Adipocyte (in vitro differentiated cells): ENCODE results near the gene SPAST.

Source experiments
- DNase-seq: peaks from one replicate; pipeline ENCODE4 v3.0.0-alpha.2; 2015; ENCODE audit warnings: low read depth
- H3K27me3 ChIP-seq: replicated peaks from 2 replicates; pipeline ENCODE4 v1.7.0; 2013; ENCODE audit warnings: mild to moderate bottlenecking, low read length, moderate library complexity; ENCODE audit not compliant: control insufficient read depth, insufficient read depth
- H3K36me3 ChIP-seq: 2 replicates; pipeline ENCODE4 v1.7.0; 2013; ENCODE audit warnings: low read length, mild to moderate bottlenecking, moderate library complexity; ENCODE audit not compliant: control insufficient read depth, insufficient read depth, severe bottlenecking
- H3K4me1 ChIP-seq: 2 replicates; pipeline ENCODE4 v1.7.0; 2013; ENCODE audit warnings: mild to moderate bottlenecking, low read length, moderate library complexity; ENCODE audit not compliant: control insufficient read depth, insufficient read depth
- H3K4me3 ChIP-seq: 2 replicates; pipeline ENCODE4 v1.7.0; 2013; ENCODE audit warnings: mild to moderate bottlenecking, low read length, moderate library complexity
- H3K9ac ChIP-seq: 2 replicates; pipeline ENCODE4 v1.7.0; 2013; ENCODE audit warnings: mild to moderate bottlenecking, low read length, moderate library complexity
- H3K9me3 ChIP-seq: 2 replicates; pipeline ENCODE4 v1.7.0; 2013; ENCODE audit warnings: mild to moderate bottlenecking, low read length, moderate library complexity; ENCODE audit not compliant: control insufficient read depth

The SPAST gene

GRCh38 chr2:32061973-32062861, 1.1 kb upstream of the SPAST start:
- H3K9ac ChIP-seq = peak overlapping the region; percentile 91
- no peaks in the 10 kb centered on the region for H3K9me3 ChIP-seq
- H3K4me3 ChIP-seq = peak overlapping the region; percentile 97
- H3K27me3 ChIP-seq = no peaks in the 10 kb centered on the region
- no peaks in the 10 kb centered on the region for H3K36me3 ChIP-seq
- DNase-seq = peak; percentile 52
- peaks cover 14% of the 10 kb centered on the region for H3K4me1 ChIP-seq

- Histone ChIP-seq H3K27me3 (no peaks in the 10 kb centered on the region), H3K9me3 (no peaks in the 10 kb centered on the region), H3K4me3 (peak overlapping the region; percentile 97), H3K36me3 (no peaks in the 10 kb centered on the region), H3K9ac (peak overlapping the region; percentile 91), H3K4me1 (peaks cover 14% of the 10 kb centered on the region)
- peak; percentile 35 for DNase-seq
Observed at GRCh38 chr2:32064021-32064601, 755 bp downstream of the SPAST start.

- Histone ChIP-seq H3K27me3 (no peaks in the 10 kb centered on the region), H3K36me3 (no peaks in the 10 kb centered on the region), H3K4me3 (peak overlapping the region; percentile 97), H3K9ac (peak overlapping the region; percentile 91), H3K9me3 (no peaks in the 10 kb centered on the region), H3K4me1 (peaks cover 14% of the 10 kb centered on the region)
- DNase-seq = peak; percentile 28
Observed at GRCh38 chr2:32064713-32065112, 1.4 kb downstream of the SPAST start.

GRCh38 chr2:32067549-32067948, 4.2 kb downstream of the SPAST start:
- no peak overlapping the region for H3K4me3 ChIP-seq
- H3K9me3 ChIP-seq = no peaks in the 10 kb centered on the region
- DNase-seq = peak; percentile 63

GRCh38 chr2:32074134-32074506, 10.8 kb downstream of the SPAST start:
- H3K27me3 ChIP-seq = no peaks in the 10 kb centered on the region

More at GRCh38 chr2:32067549-32067948, 4.2 kb downstream of the SPAST start:
- peaks cover 8% of the 10 kb centered on the region for H3K4me1 ChIP-seq
- H3K36me3 ChIP-seq = no peaks in the 10 kb centered on the region
- H3K9ac ChIP-seq = no peak overlapping the region
- no peaks in the 10 kb centered on the region for H3K27me3 ChIP-seq

GRCh38 chr2:32095671-32096070, 32.3 kb downstream of the SPAST start:
- DNase-seq = no peak
- Histone ChIP-seq H3K27me3 (no peaks in the 10 kb centered on the region), H3K36me3 (peaks cover 16% of the 10 kb centered on the region), H3K4me1 (no peaks in the 10 kb centered on the region), H3K9me3 (no peaks in the 10 kb centered on the region), H3K4me3 (no peak overlapping the region), H3K9ac (no peak overlapping the region)

More at GRCh38 chr2:32074134-32074506, 10.8 kb downstream of the SPAST start:
- Histone ChIP-seq H3K9ac (no peak overlapping the region), H3K4me3 (no peak overlapping the region), H3K36me3 (peaks cover 3% of the 10 kb centered on the region), H3K9me3 (no peaks in the 10 kb centered on the region), H3K4me1 (no peaks in the 10 kb centered on the region)
- DNase-seq = no peak

GRCh38 chr2:32108111-32108510, 44.8 kb downstream of the SPAST start:
- Histone ChIP-seq H3K36me3 (peaks cover 16% of the 10 kb centered on the region), H3K4me1 (no peaks in the 10 kb centered on the region), H3K4me3 (no peak overlapping the region), H3K27me3 (no peaks in the 10 kb centered on the region), H3K9ac (no peak overlapping the region), H3K9me3 (no peaks in the 10 kb centered on the region)
- no peak for DNase-seq

- Histone ChIP-seq H3K4me3 (no peak overlapping the region), H3K9ac (no peak overlapping the region), H3K4me1 (no peaks in the 10 kb centered on the region), H3K9me3 (no peaks in the 10 kb centered on the region), H3K36me3 (peaks cover 12% of the 10 kb centered on the region), H3K27me3 (no peaks in the 10 kb centered on the region)
- DNase-seq = no peak
Observed at GRCh38 chr2:32118055-32118454, 54.7 kb downstream of the SPAST start.

- no peak overlapping the region for H3K9ac ChIP-seq
- no peaks in the 10 kb centered on the region for H3K9me3 ChIP-seq
Observed at GRCh38 chr2:32119161-32119560, 55.8 kb downstream of the SPAST start.

GRCh38 chr2:32124660-32125059, 61.3 kb downstream of the SPAST start:
- Histone ChIP-seq H3K9me3 (no peaks in the 10 kb centered on the region), H3K4me1 (no peaks in the 10 kb centered on the region), H3K36me3 (peaks cover 28% of the 10 kb centered on the region), H3K9ac (no peak overlapping the region), H3K27me3 (no peaks in the 10 kb centered on the region), H3K4me3 (no peak overlapping the region)
- no peak for DNase-seq

More at GRCh38 chr2:32119161-32119560, 55.8 kb downstream of the SPAST start:
- Histone ChIP-seq H3K36me3 (peaks cover 13% of the 10 kb centered on the region), H3K4me1 (no peaks in the 10 kb centered on the region), H3K27me3 (no peaks in the 10 kb centered on the region), H3K4me3 (no peak overlapping the region)
- DNase-seq = no peak

- no peak overlapping the region for H3K9ac ChIP-seq
- no peaks in the 10 kb centered on the region for H3K9me3 ChIP-seq
- no peak overlapping the region for H3K4me3 ChIP-seq
- H3K27me3 ChIP-seq = no peaks in the 10 kb centered on the region
- H3K36me3 ChIP-seq = peaks cover 36% of the 10 kb centered on the region
- DNase-seq = no peak
- peaks cover 4% of the 10 kb centered on the region for H3K4me1 ChIP-seq
Observed at GRCh38 chr2:32128636-32129035, 65.3 kb downstream of the SPAST start.
